ENCODE measurements around the gene FAU.

Gene FAU

GRCh38 chr11:65135633-65136145 lies 13.8 kb upstream of the FAU start:
- TF ChIP-seq CTCF (IDR thresholded peaks at IDR 0.05), result no peak

GRCh38 chr11:65134952-65135632 lies 13.2 kb upstream of the FAU start:
- peak; percentile 95 for DNase-seq (ENCODE audit: low spot score)
- TF ChIP-seq CTCF (IDR thresholded peaks at IDR 0.05), result no peak
- Histone ChIP-seq H3K27ac (peak overlapping the region; percentile 94 to 98), H3K4me3 (peak overlapping the region; percentile 83)

More at GRCh38 chr11:65135633-65136145, 13.8 kb upstream of the FAU start:
- DNase-seq (ENCODE audit: low spot score), result no peak
- peak overlapping the region; percentile 83 for H3K4me3 ChIP-seq
- peak overlapping the region; percentile 94 to 98 for H3K27ac ChIP-seq

- TF ChIP-seq CTCF (IDR thresholded peaks at IDR 0.05), result no peak
- H3K27ac ChIP-seq, result peak within 1 kb of the TSS; percentile 94 to 98
- H3K4me3 ChIP-seq, result peak within 1 kb of the TSS; percentile 83
- DNase-seq (ENCODE audit: low spot score), result peak; percentile 95
Measured at GRCh38 chr11:65134240-65134951, 12.5 kb upstream of the FAU start, which contains the start of gene SYVN1. TSS of gene SYVN1 (minus strand) at chr11:65134519. CDS start at chr11:65133601, 918 bp downstream.

- peak overlapping the region; percentile 94 to 98 for H3K27ac ChIP-seq
- TF ChIP-seq CTCF (IDR thresholded peaks at IDR 0.05), result no peak
- peak; percentile 79 for DNase-seq (ENCODE audit: low spot score)
- H3K4me3 ChIP-seq, result peak overlapping the region; percentile 83
Measured at GRCh38 chr11:65133724-65134123, 11.8 kb upstream of the FAU start.

GRCh38 chr11:65132988-65133700 lies 11.2 kb upstream of the FAU start:
- Histone ChIP-seq H3K4me3 (peak overlapping the region; percentile 83), H3K27ac (peak overlapping the region; percentile 94 to 98)
- DNase-seq (ENCODE audit: low spot score), result peak; percentile 70
- TF ChIP-seq CTCF (IDR thresholded peaks at IDR 0.05), result no peak

GRCh38 chr11:65132238-65132987 lies 10.5 kb upstream of the FAU start:
- no peak for TF ChIP-seq CTCF (IDR thresholded peaks at IDR 0.05)
- DNase-seq (ENCODE audit: low spot score), result peak; percentile 67
- peak overlapping the region; percentile 83 for H3K4me3 ChIP-seq
- no peak overlapping the region for H3K27ac ChIP-seq
